Hepatocyte (in vitro differentiated cells): Measurements from ENCODE around the gene MB. TPM values are rescaled to one million over a fixed set of nuclear protein-coding genes. Genes with fewer than 3 reads are reported as not detected.

Source experiments
- DNase-seq: peaks from one replicate; pipeline ENCODE4 v3.0.0-alpha.2; 2016; ENCODE audit warnings: low spot score
- H2AFZ ChIP-seq: fragments of 200-600 bp; sonication (generic); 2 replicates; pipeline ENCODE4 v1.6.0; 2016; ENCODE audit warnings: antibody characterized with exemption, mild to moderate bottlenecking
- H3K27ac ChIP-seq: fragments of 200-600 bp; sonication (generic); 2 replicates; pipeline ENCODE4 v1.5.1; 2016; ENCODE audit warnings: mild to moderate bottlenecking
- H3K27me3 ChIP-seq: fragments of 200-600 bp; sonication (generic); 2 replicates; pipeline ENCODE4 v1.6.1; 2016
- H3K36me3 ChIP-seq: fragments of 200-600 bp; sonication (generic); replicated peaks from 2 replicates; pipeline ENCODE4 v1.5.1; 2016; ENCODE audit warnings: low read depth; ENCODE audit not compliant: insufficient read depth
- H3K4me1 ChIP-seq: fragments of 200-600 bp; sonication (generic); 2 replicates; pipeline ENCODE4 v1.5.1; 2016; ENCODE audit warnings: mild to moderate bottlenecking, moderate library complexity; ENCODE audit not compliant: insufficient read depth
- H3K4me2 ChIP-seq: fragments of 200-600 bp; sonication (generic); 2 replicates; pipeline ENCODE4 v1.6.0; 2016
- H3K4me3 ChIP-seq: fragments of 200-600 bp; sonication (generic); 2 replicates; pipeline ENCODE4 v1.5.1; 2016; ENCODE audit warnings: mild to moderate bottlenecking
- H3K79me2 ChIP-seq: fragments of 200-600 bp; sonication (generic); 2 replicates; pipeline ENCODE4 v1.6.0; 2017; ENCODE audit warnings: mild to moderate bottlenecking
- H3K9me2 ChIP-seq: fragments of 200-600 bp; sonication (generic); replicated peaks from 2 replicates; pipeline ENCODE4 v1.6.0; 2017; ENCODE audit warnings: mild to moderate bottlenecking; ENCODE audit not compliant: insufficient read depth
- H3K9me3 ChIP-seq: fragments of 200-600 bp; sonication (generic); 2 replicates; pipeline ENCODE4 v1.5.1; 2016; ENCODE audit warnings: low read depth, mild to moderate bottlenecking
- H4K20me1 ChIP-seq: fragments of 200-600 bp; sonication (generic); 2 replicates; pipeline ENCODE4 v1.6.0; 2016; ENCODE audit warnings: mild to moderate bottlenecking; ENCODE audit not compliant: insufficient read depth, poor library complexity, severe bottlenecking
- CTCF ChIP-seq: fragments of 200-600 bp; sonication (generic); IDR thresholded peaks from 2 replicates; pipeline ENCODE4 v1.5.1; 2016; ENCODE audit warnings: antibody characterized with exemption, mild to moderate bottlenecking; ENCODE audit not compliant: poor library complexity
- EZH2 ChIP-seq: fragments of 200-600 bp; sonication (generic); IDR thresholded peaks from 2 replicates; pipeline ENCODE4 v1.6.1; 2016; ENCODE audit warnings: antibody characterized with exemption, mild to moderate bottlenecking, borderline replicate concordance
- EZH2phosphoT487 ChIP-seq: fragments of 200-600 bp; sonication (generic); IDR thresholded peaks from one replicate; pipeline ENCODE4 v1.6.1; 2018; ENCODE audit warnings: antibody characterized with exemption, mild to moderate bottlenecking, low read depth, moderate library complexity; ENCODE audit not compliant: unreplicated experiment, severe bottlenecking
- WGBS: methylation state at CpG from one replicate; pipeline ENCODE4 v1.1.6; 2016; ENCODE audit warnings: low lambda C conversion rate; ENCODE audit errors: missing lambda C conversion rate; 5-methylcytosine and 5-hydroxymethylcytosine counted together
- polyA plus RNA-seq: library from polyadenylated mRNA; unstranded; fragments of >200 nt; fragmentation: Nextera tagmentation; extraction: Ambion mirVana; gene quantifications from 2 replicates; pipeline ENCODE4 v1.2.1, GENCODE V29; 2016
- total RNA-seq: library from RNA; depleted of rRNA; stranded (reverse); fragments of >200 nt; gene quantifications from 2 replicates; pipeline ENCODE4 v1.2.3, GENCODE V29; 2014

The MB gene
- total and polyA plus RNA-seq, 2 experiments from 2014 or later: 0.64 TPM; not detected in 1

GRCh38 chr22:35578836-35579575 lies 38.1 kb downstream of the MB start:
- no peak overlapping the region for H3K4me2 ChIP-seq
- TF ChIP-seq EZH2: no peak
- TF ChIP-seq EZH2phosphoT487: no peak
- no peak for TF ChIP-seq CTCF
- no peaks in the 10 kb centered on the region for H3K36me3 ChIP-seq
- no peak overlapping the region for H3K27ac ChIP-seq
- H3K27me3 ChIP-seq: no peaks in the 10 kb centered on the region
- H3K4me3 ChIP-seq: no peak overlapping the region
- WGBS: 91% methylated on average over 19 of the region's 19 CpGs
- no peaks in the 10 kb centered on the region for H4K20me1 ChIP-seq
- no peaks in the 10 kb centered on the region for H3K9me3 ChIP-seq
- no peaks in the 10 kb centered on the region for H3K9me2 ChIP-seq
- H3K4me1 ChIP-seq: no peaks in the 10 kb centered on the region
- no peak for DNase-seq
- no peaks in the 10 kb centered on the region for H3K79me2 ChIP-seq
- H2AFZ ChIP-seq: no peak overlapping the region

- TF ChIP-seq CTCF: no peak
- TF ChIP-seq EZH2phosphoT487: no peak
- TF ChIP-seq EZH2: no peak
- Histone ChIP-seq H3K79me2 (no peaks in the 10 kb centered on the region), H3K9me3 (no peaks in the 10 kb centered on the region), H3K4me1 (no peaks in the 10 kb centered on the region), H3K27ac (no peak overlapping the region), H3K4me2 (no peak overlapping the region), H3K27me3 (no peaks in the 10 kb centered on the region), H3K36me3 (no peaks in the 10 kb centered on the region), H3K9me2 (no peaks in the 10 kb centered on the region), H2AFZ (no peak overlapping the region), H4K20me1 (no peaks in the 10 kb centered on the region), H3K4me3 (no peak overlapping the region)
- DNase-seq: no peak
- 75% methylated on average over 2 of the region's 2 CpGs for WGBS
These were observed 39.1 kb downstream of the MB start for GRCh38 chr22:35577799-35578659.

- TF ChIP-seq CTCF (no peak), EZH2 (no peak), EZH2phosphoT487 (no peak)
- Histone ChIP-seq H3K27me3 (no peaks in the 10 kb centered on the region), H3K9me3 (no peaks in the 10 kb centered on the region), H3K4me2 (no peak overlapping the region), H3K79me2 (no peaks in the 10 kb centered on the region), H3K9me2 (no peaks in the 10 kb centered on the region), H3K36me3 (no peaks in the 10 kb centered on the region), H3K4me3 (no peak overlapping the region), H4K20me1 (no peaks in the 10 kb centered on the region), H2AFZ (no peak overlapping the region), H3K27ac (no peak overlapping the region), H3K4me1 (no peaks in the 10 kb centered on the region)
- no peak for DNase-seq
- WGBS: 91% methylated on average over 8 of the region's 8 CpGs
These were observed 40.5 kb downstream of the MB start for GRCh38 chr22:35576671-35577070.
